ENCODE results near the gene SMPD3. TPM values are rescaled to one million over a fixed set of nuclear protein-coding genes. Genes with fewer than 3 reads are reported as not detected.
"Not testable (repeated sequence)": the region's sequence is repeated elsewhere in the genome, so short reads cannot be mapped to it uniquely, and the experiment has no call there.

SMPD3 gene
- total and polyA plus RNA-seq, 2 donors (not counting 3 experiments of a cell fraction or from before 2014, with no cell fraction given) = not detected

DNA sequence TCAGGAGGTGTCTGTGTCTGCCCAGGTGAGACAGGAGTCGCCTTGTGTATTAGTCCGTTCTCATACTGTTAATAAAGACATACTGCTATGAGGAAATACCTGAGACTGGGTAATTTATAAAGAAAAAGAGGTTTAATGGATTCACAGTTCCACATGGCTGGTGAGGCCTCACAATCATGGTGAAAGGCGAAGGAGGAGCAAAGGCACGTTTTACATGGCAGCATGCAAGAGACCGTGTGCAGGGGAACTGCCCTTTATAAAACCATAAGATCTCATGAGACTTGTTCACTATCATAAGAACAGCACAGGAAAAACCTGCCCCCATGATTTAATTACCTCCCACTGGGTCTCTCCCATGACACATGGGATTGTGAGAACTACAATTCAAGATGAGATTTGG lies 46.0 kb upstream of the SMPD3 start:
- H3K9ac ChIP-seq (replicated peaks; ENCODE audit: extremely low read depth, insufficient read depth, low read length); POLR2A ChIA-PET; FAIRE-seq; BruUV-seq (replicated peaks); H3K4me1 ChIP-seq (ENCODE audit: control insufficient read depth, extremely low read depth, insufficient read depth, low read length); dilution Hi-C loops (cut with MboI; ENCODE audit: extremely low pct_ligation_motif_present, low sequenced_read_pairs); intact Hi-C loops (cut with micrococcal nuclease); H3K36me3 ChIP-seq (ENCODE audit: control insufficient read depth in 2 of 2, extremely low read depth in 1 of 2, insufficient read depth in 2 of 2, low read length in 2 of 2); H3K4me3 ChIP-seq (replicated peaks in 1 of 3; ENCODE audit: insufficient read depth in 1 of 3, low read depth in 1 of 3, low read length in 3 of 3); H3K9me3 ChIP-seq (replicated peaks; ENCODE audit: control insufficient read depth, insufficient read depth, low read length); H4K20me1 ChIP-seq (replicated peaks; ENCODE audit: control insufficient read depth, extremely low read depth, insufficient read depth, low read length); H3K79me2 ChIP-seq (ENCODE audit: control insufficient read depth, insufficient read depth, low read length); H3K27me3 ChIP-seq (ENCODE audit: control insufficient read depth in 2 of 2, insufficient read depth in 2 of 2, low read length in 2 of 2); H3K4me2 ChIP-seq (ENCODE audit: insufficient read depth, low read length); DNase-seq (ENCODE audit: low read depth, low spot score); H2AFZ ChIP-seq (ENCODE audit: low read depth, low read length); H3K9me1 ChIP-seq (replicated peaks; ENCODE audit: control insufficient read depth, extremely low read depth, insufficient read depth, low read length); H3K27ac ChIP-seq (ENCODE audit: insufficient read depth, low read depth, low read length): not testable (repeated sequence)
- CTCF ChIA-PET = interaction anchor here (1.6 kb wide), 1 partner anchor 16 kb away, joined by 5 read pairs; no protein-coding TSS in a partner anchor

DNA sequence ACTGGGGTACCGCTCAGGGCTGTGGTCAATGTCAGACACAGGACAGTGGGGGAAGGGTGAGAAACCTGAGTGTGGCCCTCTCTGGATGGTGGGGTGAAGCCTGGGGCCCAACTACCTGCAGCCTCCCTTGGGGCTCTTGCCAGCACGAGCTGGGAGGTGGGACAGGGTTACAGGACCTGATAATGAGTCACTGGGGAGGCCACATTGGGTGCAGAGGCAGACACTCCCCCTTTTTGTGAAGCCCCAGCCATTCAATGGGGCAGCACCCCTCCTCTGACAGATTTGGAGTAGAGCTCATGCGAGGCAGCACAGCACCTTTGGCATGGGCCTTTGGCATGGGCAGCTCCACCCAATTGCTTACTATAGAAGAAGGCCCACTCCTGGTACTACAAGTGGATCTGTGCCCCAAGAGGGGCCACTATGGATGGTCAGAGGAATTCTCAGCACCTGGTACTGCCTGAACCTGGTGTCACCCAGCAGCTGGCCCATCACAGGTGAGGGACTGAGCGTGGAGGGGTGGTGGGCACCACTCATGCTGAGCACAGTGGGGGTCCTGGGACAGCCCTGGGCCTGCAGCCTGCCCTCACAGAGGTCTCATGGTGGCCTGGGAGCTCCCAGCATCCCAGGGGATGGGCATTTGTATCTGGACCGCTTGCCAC lies 45.2 kb upstream of the SMPD3 start:
- Histone ChIP-seq H3K27me3 (ENCODE audit: control insufficient read depth in 2 of 2, insufficient read depth in 2 of 2, low read length in 2 of 2) (no peaks in the 10 kb centered on the region), H3K4me2 (ENCODE audit: insufficient read depth, low read length) (no peak overlapping the region), H3K4me1 (ENCODE audit: control insufficient read depth, extremely low read depth, insufficient read depth, low read length) (no peaks in the 10 kb centered on the region), H3K27ac (ENCODE audit: insufficient read depth, low read depth, low read length) (no peak overlapping the region), H3K4me3 (replicated peaks in 1 of 3; ENCODE audit: insufficient read depth in 1 of 3, low read depth in 1 of 3, low read length in 3 of 3) (no peak overlapping the region), H3K79me2 (ENCODE audit: control insufficient read depth, insufficient read depth, low read length) (no peaks in the 10 kb centered on the region), H4K20me1 (replicated peaks; ENCODE audit: control insufficient read depth, extremely low read depth, insufficient read depth, low read length) (no peaks in the 10 kb centered on the region), H3K36me3 (ENCODE audit: control insufficient read depth in 2 of 2, extremely low read depth in 1 of 2, insufficient read depth in 2 of 2, low read length in 2 of 2) (no peaks in the 10 kb centered on the region), H3K9me1 (replicated peaks; ENCODE audit: control insufficient read depth, extremely low read depth, insufficient read depth, low read length) (no peaks in the 10 kb centered on the region), H2AFZ (ENCODE audit: low read depth, low read length) (no peak overlapping the region), H3K9me3 (replicated peaks; ENCODE audit: control insufficient read depth, insufficient read depth, low read length) (no peaks in the 10 kb centered on the region), H3K9ac (replicated peaks; ENCODE audit: extremely low read depth, insufficient read depth, low read length) (no peak overlapping the region)
- DNase-seq (ENCODE audit: low read depth, low spot score) = no peak
- CTCF ChIA-PET = interaction anchor here (1.6 kb wide), 1 partner anchor 17 kb away, joined by 5 read pairs; no protein-coding TSS in a partner anchor
- no TSS peak for BruUV-seq (replicated peaks)
- TF ChIP-seq POLR2AphosphoS5 (IDR thresholded peaks at IDR 0.05; ENCODE audit: insufficient read depth, low read depth, low read length) (no peak), MYC (IDR thresholded peaks at IDR 0.05; ENCODE audit: low read depth, low read length) (no peak), POLR2A (IDR thresholded peaks at IDR 0.05; ENCODE audit: low read depth, low read length) (no peak), FOS (IDR thresholded peaks at IDR 0.05; ENCODE audit: borderline replicate concordance, insufficient read depth, low read length) (no peak), GATA2 (IDR thresholded peaks at IDR 0.05; ENCODE audit: insufficient read depth, insufficient read length, low read depth, low read length) (no peak), EZH2 (IDR thresholded peaks at IDR 0.05; ENCODE audit: borderline replicate concordance, low read depth, low read length, severe bottlenecking) (no peak), JUN (IDR thresholded peaks at IDR 0.05; ENCODE audit: borderline replicate concordance, insufficient read depth, insufficient read length, low read depth) (no peak)
- TF ChIP-seq, protein P1, sequence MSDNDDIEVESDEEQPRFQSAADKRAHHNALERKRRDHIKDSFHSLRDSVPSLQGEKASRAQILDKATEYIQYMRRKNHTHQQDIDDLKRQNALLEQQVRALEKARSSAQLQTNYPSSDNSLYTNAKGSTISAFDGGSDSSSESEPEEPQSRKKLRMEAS (IDR thresholded peaks at IDR 0.05; ENCODE audit: insufficient read depth, insufficient read length) = no peak
- TF ChIP-seq, protein P2, sequence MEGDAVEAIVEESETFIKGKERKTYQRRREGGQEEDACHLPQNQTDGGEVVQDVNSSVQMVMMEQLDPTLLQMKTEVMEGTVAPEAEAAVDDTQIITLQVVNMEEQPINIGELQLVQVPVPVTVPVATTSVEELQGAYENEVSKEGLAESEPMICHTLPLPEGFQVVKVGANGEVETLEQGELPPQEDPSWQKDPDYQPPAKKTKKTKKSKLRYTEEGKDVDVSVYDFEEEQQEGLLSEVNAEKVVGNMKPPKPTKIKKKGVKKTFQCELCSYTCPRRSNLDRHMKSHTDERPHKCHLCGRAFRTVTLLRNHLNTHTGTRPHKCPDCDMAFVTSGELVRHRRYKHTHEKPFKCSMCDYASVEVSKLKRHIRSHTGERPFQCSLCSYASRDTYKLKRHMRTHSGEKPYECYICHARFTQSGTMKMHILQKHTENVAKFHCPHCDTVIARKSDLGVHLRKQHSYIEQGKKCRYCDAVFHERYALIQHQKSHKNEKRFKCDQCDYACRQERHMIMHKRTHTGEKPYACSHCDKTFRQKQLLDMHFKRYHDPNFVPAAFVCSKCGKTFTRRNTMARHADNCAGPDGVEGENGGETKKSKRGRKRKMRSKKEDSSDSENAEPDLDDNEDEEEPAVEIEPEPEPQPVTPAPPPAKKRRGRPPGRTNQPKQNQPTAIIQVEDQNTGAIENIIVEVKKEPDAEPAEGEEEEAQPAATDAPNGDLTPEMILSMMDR (IDR thresholded peaks at IDR 0.05; ENCODE audit: extremely low read depth in 1 of 2, insufficient read depth in 1 of 2, low read depth in 1 of 2, low read length in 2 of 2) = no peak
- dilution Hi-C loops (cut with MboI; ENCODE audit: extremely low pct_ligation_motif_present, low sequenced_read_pairs) (no loop called here), intact Hi-C loops (cut with micrococcal nuclease) (no loop called here)
- POLR2A ChIA-PET = no interaction called here
- no peak for FAIRE-seq

Measured in endothelial cell of umbilical vein (primary cell).